HS-5 (cell line): Measurements from ENCODE around the gene SYTL3.

Experiments used
- DNase-seq: peaks from one replicate; pipeline ENCODE4 v3.0.0-alpha.2; 2012; ENCODE audit warnings: low read depth

Gene SYTL3

GRCh38 chr6:158759966-158760617 lies 110.2 kb downstream of the SYTL3 start:
- DNase-seq = no peak

- no peak for DNase-seq
Observed at GRCh38 chr6:158760618-158761250, 110.9 kb downstream of the SYTL3 start.

GRCh38 chr6:158761746-158762145 lies 111.9 kb downstream of the SYTL3 start:
- DNase-seq = no peak

- DNase-seq = no peak
Observed at GRCh38 chr6:158762787-158763433, 113.1 kb downstream of the SYTL3 start.

- no peak for DNase-seq
Observed at GRCh38 chr6:158763434-158764182, 113.8 kb downstream of the SYTL3 start.

GRCh38 chr6:158764183-158764849 lies 114.5 kb downstream of the SYTL3 start:
- no peak for DNase-seq

- no peak for DNase-seq
Observed at GRCh38 chr6:158764926-158765325, 115.1 kb downstream of the SYTL3 start.

- no peak for DNase-seq
Observed at GRCh38 chr6:158765499-158766068, 115.7 kb downstream of the SYTL3 start.

GRCh38 chr6:158766621-158767455 lies 117.0 kb downstream of the SYTL3 start:
- DNase-seq = no peak

- no peak for DNase-seq
Observed at GRCh38 chr6:158767709-158768108, 117.9 kb downstream of the SYTL3 start.

GRCh38 chr6:158768436-158768835 lies 118.6 kb downstream of the SYTL3 start:
- DNase-seq = no peak

- DNase-seq = no peak
Observed at GRCh38 chr6:158769234-158769770, 119.4 kb downstream of the SYTL3 start.

GRCh38 chr6:158769771-158770432 lies 120.0 kb downstream of the SYTL3 start:
- DNase-seq = no peak

GRCh38 chr6:158770533-158771330 lies 120.9 kb downstream of the SYTL3 start:
- no peak for DNase-seq

- no peak for DNase-seq
Observed at GRCh38 chr6:158771399-158772152, 121.7 kb downstream of the SYTL3 start.

GRCh38 chr6:158772172-158772571 lies 122.3 kb downstream of the SYTL3 start:
- DNase-seq = no peak

GRCh38 chr6:158772851-158773371 lies 123.1 kb downstream of the SYTL3 start:
- no peak for DNase-seq
